ENCODE measurements around the gene FNDC8.
"Not testable (repeated sequence)": the region's sequence is repeated elsewhere in the genome, so short reads cannot be mapped to it uniquely, and the experiment has no call there.

FNDC8 gene

GRCh38 chr17:35087731-35088355 is 33.6 kb upstream of the FNDC8 start:
- TF ChIP-seq CTCF (IDR thresholded peaks at IDR 0.05; ENCODE audit: extremely low read depth, missing control alignments) = no peak
- peak; percentile 20 for DNase-seq (ENCODE audit: low spot score)

- peak; percentile 7 for TF ChIP-seq CTCF (IDR thresholded peaks at IDR 0.05; ENCODE audit: extremely low read depth, missing control alignments)
- DNase-seq (ENCODE audit: low spot score) = peak; percentile 21
These were observed 33.0 kb upstream of the FNDC8 start for GRCh38 chr17:35088356-35088880.

GRCh38 chr17:35088881-35089585 is 32.4 kb upstream of the FNDC8 start:
- TF ChIP-seq CTCF (IDR thresholded peaks at IDR 0.05; ENCODE audit: extremely low read depth, missing control alignments) = peak; percentile 89
- DNase-seq (ENCODE audit: low spot score) = peak; percentile 94

GRCh38 chr17:35089586-35090296 is 31.7 kb upstream of the FNDC8 start:
- no peak for TF ChIP-seq CTCF (IDR thresholded peaks at IDR 0.05; ENCODE audit: extremely low read depth, missing control alignments)
- DNase-seq (ENCODE audit: low spot score) = peak; percentile 22

GRCh38 chr17:35090707-35091106 is 30.7 kb upstream of the FNDC8 start:
- DNase-seq (ENCODE audit: low spot score) = not testable (repeated sequence)

- no peak for TF ChIP-seq CTCF (IDR thresholded peaks at IDR 0.05; ENCODE audit: extremely low read depth, missing control alignments)
- no peak for DNase-seq (ENCODE audit: low spot score)
These were observed 26.5 kb upstream of the FNDC8 start for GRCh38 chr17:35094902-35095301.

GRCh38 chr17:35095741-35096140 is 25.7 kb upstream of the FNDC8 start:
- TF ChIP-seq CTCF (IDR thresholded peaks at IDR 0.05; ENCODE audit: extremely low read depth, missing control alignments) = no peak
- no peak for DNase-seq (ENCODE audit: low spot score)

All from GM20000 (cell line).